ENCODE data around the gene KYNU. TPM values are rescaled to one million over a fixed set of nuclear protein-coding genes. Genes with fewer than 3 reads are reported as not detected.

Gene KYNU
- total and polyA plus RNA-seq, 2 of the 13 experiments (the other 11 are each of a cell fraction or from before 2014, with no cell fraction given): 21.9 to 68.6 TPM

- TF ChIP-seq SP2 (CRISPR knock-in tag; IDR thresholded peaks at IDR 0.05) (no peak), PCBP1 (IDR thresholded peaks at IDR 0.05; ENCODE audit: borderline replicate concordance, low read depth, low read length) (no peak), ZC3H4 (CRISPR knock-in tag; IDR thresholded peaks at IDR 0.05; ENCODE audit: borderline replicate concordance) (no peak), DR1 (CRISPR knock-in tag; IDR thresholded peaks at IDR 0.05) (no peak)
Observed at GRCh38 chr2:142848023-142848606, 29.3 kb upstream of the KYNU start (continued).

- H3K4me1 ChIP-seq (ENCODE audit: insufficient read depth, low read length): no peaks in the 10 kb centered on the region
- CTCF ChIA-PET (ENCODE audit: low intra/inter-chr PET ratio, low total read pairs): no interaction called here
- no peak for DNase-seq (ENCODE audit: low spot score)
- BruUV-seq (replicated peaks): no TSS peak
- 22% methylated on average over 3 of the region's 3 CpGs for WGBS (ENCODE audit: low lambda C conversion rate)
- in situ Hi-C loops (cut with HindIII; ENCODE audit: extremely low pct_ligation_motif_present, low pct_unique_long_range_greater_than_20kb): no loop called here
- H3K27ac ChIP-seq (ENCODE audit: extremely low read length, insufficient read depth, low read length): no peak overlapping the region
- no peaks in the 10 kb centered on the region for H3K36me3 ChIP-seq (replicated peaks in 1 of 2; ENCODE audit: control insufficient read depth in 1 of 2, insufficient read depth in 2 of 2, low read length in 2 of 2)
- no peak overlapping the region for H3K4me3 ChIP-seq (replicated peaks in 1 of 3; ENCODE audit: insufficient read depth in 1 of 3, low read depth in 2 of 3, low read length in 3 of 3)
- intact Hi-C loops (cut with micrococcal nuclease; ENCODE audit: unreplicated experiment): no loop called here
- ATAC-seq: no peak
- no peaks in the 10 kb centered on the region for H3K79me2 ChIP-seq (ENCODE audit: insufficient read depth, low read length)
- no peak overlapping the region for H2AFZ ChIP-seq (ENCODE audit: low read length)
- no peaks in the 10 kb centered on the region for H3K9me3 ChIP-seq (ENCODE audit: low read length)
- H4K20me1 ChIP-seq (ENCODE audit: insufficient read depth, low read length): no peaks in the 10 kb centered on the region
- POLR2A ChIA-PET: no interaction called here
- H3K4me2 ChIP-seq (ENCODE audit: low read depth, low read length): no peak overlapping the region
- no peaks in the 10 kb centered on the region for H3K27me3 ChIP-seq (ENCODE audit: control insufficient read depth in 1 of 2, insufficient read depth in 2 of 2, low read length in 2 of 2)
- no peak overlapping the region for H3K9ac ChIP-seq (ENCODE audit: insufficient read depth, low read depth, low read length)
- peak; percentile 46 for FAIRE-seq
- TF ChIP-seq IKZF4 (CRISPR knock-in tag; IDR thresholded peaks at IDR 0.05; ENCODE audit: borderline replicate concordance, low read depth, not compliant biosample characterization): no peak
- TF ChIP-seq ZNF709 (CRISPR knock-in tag; IDR thresholded peaks at IDR 0.05): no peak
- no peak for TF ChIP-seq HOXA5 (CRISPR knock-in tag; IDR thresholded peaks at IDR 0.05)
- no peak for TF ChIP-seq PRPF4 (IDR thresholded peaks at IDR 0.05; ENCODE audit: low read depth, low read length, poor library complexity, severe bottlenecking)
- TF ChIP-seq TFDP2 (CRISPR knock-in tag; IDR thresholded peaks at IDR 0.05): no peak
- no peak for TF ChIP-seq MEF2D (CRISPR knock-in tag; IDR thresholded peaks at IDR 0.05)
- TF ChIP-seq ZNF614 (CRISPR knock-in tag; IDR thresholded peaks at IDR 0.05; ENCODE audit: borderline replicate concordance): no peak
- TF ChIP-seq ZBTB26 (CRISPR knock-in tag; IDR thresholded peaks at IDR 0.05; ENCODE audit: borderline replicate concordance): no peak
- TF ChIP-seq CENPX (CRISPR knock-in tag; IDR thresholded peaks at IDR 0.05): no peak
- TF ChIP-seq CCDC6 (CRISPR knock-in tag; IDR thresholded peaks at IDR 0.05): no peak
- no peak for TF ChIP-seq MBD4 (IDR thresholded peaks at IDR 0.05; ENCODE audit: borderline replicate concordance, low read length)
- TF ChIP-seq ZMAT5 (CRISPR knock-in tag; IDR thresholded peaks at IDR 0.05; ENCODE audit: borderline replicate concordance, low read depth): no peak
- no peak for TF ChIP-seq SNRNP70 (IDR thresholded peaks at IDR 0.05; ENCODE audit: low read depth, low read length)
- no peak for TF ChIP-seq GTF3A (CRISPR knock-in tag; conservative IDR thresholded peaks at IDR 0.05)
- no peak for TF ChIP-seq STAG1 (CRISPR knock-in tag; IDR thresholded peaks at IDR 0.05)
- no peak for TF ChIP-seq ZNF431 (CRISPR knock-in tag; IDR thresholded peaks at IDR 0.05; ENCODE audit: borderline replicate concordance, low read depth)
- no peak for TF ChIP-seq BRF2 (CRISPR knock-in tag; IDR thresholded peaks at IDR 0.05)
Observed at GRCh38 chr2:142849820-142850219, 27.6 kb upstream of the KYNU start.

Data from HepG2 (cell line).